Measurements from ENCODE around the gene CREB3L4. TPM values are rescaled to one million over a fixed set of nuclear protein-coding genes. Genes with fewer than 3 reads are reported as not detected.

Gene CREB3L4
- total RNA-seq, 2 experiments from 2014 or later, result 2.9 to 3.9 TPM

DNA sequence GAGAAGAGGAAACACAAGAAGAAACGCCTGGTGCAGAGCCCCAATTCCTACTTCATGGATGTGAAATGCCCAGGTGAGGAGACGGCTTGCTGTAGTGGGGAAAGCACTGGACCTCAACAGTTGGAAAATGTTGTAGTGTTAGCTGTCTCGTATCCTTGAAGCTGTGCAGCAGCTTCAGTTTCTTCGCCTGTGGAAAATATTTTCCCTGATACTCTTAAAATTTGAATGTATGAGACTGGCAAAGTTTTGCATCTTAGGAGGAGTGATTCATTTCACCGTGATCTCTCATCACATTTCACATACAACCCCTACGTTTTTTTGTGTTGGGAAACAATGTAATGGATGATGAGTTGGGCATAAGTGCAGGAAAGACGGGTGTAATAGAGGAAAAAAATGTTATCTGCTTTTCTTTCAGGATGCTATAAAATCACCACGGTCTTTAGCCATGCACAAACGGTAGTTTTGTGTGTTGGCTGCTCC is 23.5 kb downstream of the CREB3L4 start:
- H3K4me1 ChIP-seq (ENCODE audit: insufficient read depth, low read length), result peaks cover 40% of the 10 kb centered on the region
- H3K27ac Mint-ChIP-seq, result peak overlapping the region; percentile 96
- H3K4me1 Mint-ChIP-seq (ENCODE audit: low read depth), result peaks cover 50% of the 10 kb centered on the region
- TF ChIP-seq, protein P1, sequence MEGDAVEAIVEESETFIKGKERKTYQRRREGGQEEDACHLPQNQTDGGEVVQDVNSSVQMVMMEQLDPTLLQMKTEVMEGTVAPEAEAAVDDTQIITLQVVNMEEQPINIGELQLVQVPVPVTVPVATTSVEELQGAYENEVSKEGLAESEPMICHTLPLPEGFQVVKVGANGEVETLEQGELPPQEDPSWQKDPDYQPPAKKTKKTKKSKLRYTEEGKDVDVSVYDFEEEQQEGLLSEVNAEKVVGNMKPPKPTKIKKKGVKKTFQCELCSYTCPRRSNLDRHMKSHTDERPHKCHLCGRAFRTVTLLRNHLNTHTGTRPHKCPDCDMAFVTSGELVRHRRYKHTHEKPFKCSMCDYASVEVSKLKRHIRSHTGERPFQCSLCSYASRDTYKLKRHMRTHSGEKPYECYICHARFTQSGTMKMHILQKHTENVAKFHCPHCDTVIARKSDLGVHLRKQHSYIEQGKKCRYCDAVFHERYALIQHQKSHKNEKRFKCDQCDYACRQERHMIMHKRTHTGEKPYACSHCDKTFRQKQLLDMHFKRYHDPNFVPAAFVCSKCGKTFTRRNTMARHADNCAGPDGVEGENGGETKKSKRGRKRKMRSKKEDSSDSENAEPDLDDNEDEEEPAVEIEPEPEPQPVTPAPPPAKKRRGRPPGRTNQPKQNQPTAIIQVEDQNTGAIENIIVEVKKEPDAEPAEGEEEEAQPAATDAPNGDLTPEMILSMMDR (IDR thresholded peaks at IDR 0.05), result no peak
- ChIA-PET POLR2A (interaction anchor here (0.7 to 4.8 kb wide), 38 partner anchors 10 to 1866 kb away, joined by 3 to 120 read pairs (median 12); partner anchors contain the start of genes CHTOP, CREB3L4, CRTC2 and DENND4B), CTCF (interaction anchor here (0.6 to 1.3 kb wide), 4 partner anchors 24 to 208 kb away, joined by 3 to 6 read pairs (median 4); partner anchors contain the start of genes CREB3L4, DENND4B and GATAD2B)
- H3K36me3 Mint-ChIP-seq (ENCODE audit: low read depth), result peaks cover 58% of the 10 kb centered on the region
- H3K27me3 Mint-ChIP-seq, result peaks cover 5% of the 10 kb centered on the region
- H3K27ac ChIP-seq (ENCODE audit: low read depth in 1 of 2, low read length in 2 of 2), result peak overlapping the region; percentile 97
- peak overlapping the region; percentile 97 for H3K4me3 Mint-ChIP-seq
- ATAC-seq (ENCODE audit: poor library complexity) (no peak), DNase-seq (no peak)
- peaks cover 38% of the 10 kb centered on the region for H3K36me3 ChIP-seq (ENCODE audit: insufficient read depth, low read length)
- peak overlapping the region; percentile 71 for H3K4me3 ChIP-seq (ENCODE audit: low read length)
- intact Hi-C loops (cut with DNase I, micrococcal nuclease), result loop anchor here (2.0 to 5.0 kb wide), 8 partner anchors 32 to 320 kb away; partner anchors contain the start of genes ILF2 (in 2 of the 2), CRTC2 (in 1 of the 2), HAX1 (in 1 of the 2) and NUP210L (in 1 of the 2)
- H3K9me3 ChIP-seq (ENCODE audit: control insufficient read depth in 1 of 2, insufficient read depth in 1 of 2, low read length in 2 of 2), result no peaks in the 10 kb centered on the region
- H3K9me3 Mint-ChIP-seq, result no peaks in the 10 kb centered on the region
- no peaks in the 10 kb centered on the region for H3K27me3 ChIP-seq (ENCODE audit: control insufficient read depth in 1 of 2, insufficient read depth in 2 of 2, low read length in 2 of 2)

DNA sequence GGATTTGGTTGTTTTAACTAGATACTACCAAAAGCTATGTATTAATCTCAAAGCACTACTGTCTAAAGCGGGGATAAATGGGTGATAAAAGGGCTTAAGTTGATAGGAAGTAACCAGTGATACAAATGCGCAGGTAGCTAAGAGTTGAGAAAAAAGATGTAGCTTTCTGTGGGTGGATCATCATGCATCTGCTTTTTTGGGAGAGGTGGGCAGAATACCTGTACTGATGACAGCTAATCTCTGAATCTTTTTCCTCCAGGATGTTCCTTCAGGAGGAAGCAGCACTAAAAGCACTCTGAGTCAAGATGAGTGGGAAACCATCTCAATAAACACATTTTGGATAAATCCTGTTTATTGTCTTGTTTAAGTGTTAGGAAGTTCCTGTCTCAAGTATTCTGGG is 24.1 kb downstream of the CREB3L4 start:
- Mint-ChIP-seq H3K4me1 (ENCODE audit: low read depth) (peaks cover 45% of the 10 kb centered on the region), H3K9me3 (no peaks in the 10 kb centered on the region), H3K36me3 (ENCODE audit: low read depth) (peaks cover 60% of the 10 kb centered on the region), H3K27me3 (peaks cover 1% of the 10 kb centered on the region), H3K4me3 (peak overlapping the region; percentile 97), H3K27ac (peak overlapping the region; percentile 96)
- ChIA-PET CTCF (no interaction called here), POLR2A (interaction anchor here (1.7 to 4.8 kb wide), 16 partner anchors 9 to 357 kb away, joined by 4 to 120 read pairs (median 34); partner anchors contain the start of genes CHTOP, CREB3L4, CRTC2 and DENND4B)
- no peak for DNase-seq
- peaks cover 38% of the 10 kb centered on the region for H3K36me3 ChIP-seq (ENCODE audit: insufficient read depth, low read length)
- peak overlapping the region; percentile 71 for H3K4me3 ChIP-seq (ENCODE audit: low read length)
- TF ChIP-seq, protein P1 (IDR thresholded peaks at IDR 0.05), result no peak
- peak overlapping the region; percentile 21 to 97 for H3K27ac ChIP-seq (ENCODE audit: low read depth in 1 of 2, low read length in 2 of 2)
- H3K9me3 ChIP-seq (ENCODE audit: control insufficient read depth in 1 of 2, insufficient read depth in 1 of 2, low read length in 2 of 2), result no peaks in the 10 kb centered on the region
- no peak for ATAC-seq (ENCODE audit: poor library complexity)
- peaks cover 39% of the 10 kb centered on the region for H3K4me1 ChIP-seq (ENCODE audit: insufficient read depth, low read length)
- H3K27me3 ChIP-seq (ENCODE audit: control insufficient read depth in 1 of 2, insufficient read depth in 2 of 2, low read length in 2 of 2), result no peaks in the 10 kb centered on the region
- intact Hi-C loops (cut with DNase I, micrococcal nuclease), result loop anchor here (2.0 to 5.0 kb wide), 8 partner anchors 33 to 321 kb away; partner anchors contain the start of genes ILF2 (in 2 of the 2), CRTC2 (in 1 of the 2), HAX1 (in 1 of the 2) and NUP210L (in 1 of the 2)

DNA sequence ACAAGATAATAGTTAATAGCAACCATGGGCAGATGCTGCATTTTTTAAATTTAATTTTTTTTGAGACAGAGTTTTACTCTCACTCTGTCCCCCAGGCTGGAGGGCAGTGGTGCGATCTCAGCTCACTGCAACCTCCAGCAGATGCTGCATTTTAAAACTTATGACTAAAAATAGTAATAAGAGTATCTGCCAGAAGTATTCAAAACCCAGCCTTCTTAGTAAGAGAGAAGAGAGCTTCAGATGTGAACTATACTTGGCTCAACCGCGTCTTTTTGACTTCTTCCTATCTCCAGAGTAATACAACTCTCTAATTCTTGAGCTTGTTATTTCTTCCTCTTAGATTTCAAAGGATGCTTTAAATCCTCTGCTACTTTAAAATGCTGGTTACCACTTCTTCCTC is 27.5 kb downstream of the CREB3L4 start:
- no peaks in the 10 kb centered on the region for H3K9me3 Mint-ChIP-seq
- CTCF ChIA-PET, result no interaction called here
- no peak overlapping the region for H3K4me3 Mint-ChIP-seq
- peak overlapping the region; percentile 46 for H3K27ac Mint-ChIP-seq
- ATAC-seq (ENCODE audit: poor library complexity) (no peak), DNase-seq (no peak)
- peaks cover 36% of the 10 kb centered on the region for H3K4me1 Mint-ChIP-seq (ENCODE audit: low read depth)
- TF ChIP-seq, protein P1 (IDR thresholded peaks at IDR 0.05), result no peak
- H3K4me3 ChIP-seq (ENCODE audit: low read length), result no peak overlapping the region
- peaks cover 60% of the 10 kb centered on the region for H3K36me3 Mint-ChIP-seq (ENCODE audit: low read depth)
- peaks cover 31% of the 10 kb centered on the region for H3K4me1 ChIP-seq (ENCODE audit: insufficient read depth, low read length)
- no peaks in the 10 kb centered on the region for H3K9me3 ChIP-seq (ENCODE audit: control insufficient read depth in 1 of 2, insufficient read depth in 1 of 2, low read length in 2 of 2)
- no peaks in the 10 kb centered on the region for H3K27me3 Mint-ChIP-seq
- intact Hi-C loops (cut with DNase I, micrococcal nuclease), result no loop called here
- POLR2A ChIA-PET, result interaction anchor here (1.0 to 1.2 kb wide), 3 partner anchors 39 to 324 kb away, joined by 4 to 5 read pairs (median 4); no protein-coding TSS in a partner anchor
- H3K36me3 ChIP-seq (ENCODE audit: insufficient read depth, low read length), result peaks cover 38% of the 10 kb centered on the region
- no peaks in the 10 kb centered on the region for H3K27me3 ChIP-seq (ENCODE audit: control insufficient read depth in 1 of 2, insufficient read depth in 2 of 2, low read length in 2 of 2)
- no peak overlapping the region for H3K27ac ChIP-seq (ENCODE audit: low read depth in 1 of 2, low read length in 2 of 2)

All from CD4-positive, alpha-beta T cell (primary cell).